HCT116 (cell line): ENCODE measurements around the gene UBR3. TPM values are rescaled to one million over a fixed set of nuclear protein-coding genes. Genes with fewer than 3 reads are reported as not detected.

Experiments used
- ATAC-seq: fragments of 200-7000 bp; cut with Tn5 transposase; 2 replicates; pipeline ENCODE4 v1.9.1; 2020; ENCODE audit warnings: mild to moderate bottlenecking, moderate library complexity
- BruUV-seq: library from RNA; stranded (reverse); fragments of 400-500 nt; replicated peaks from 2 replicates; lab custom pipeline; 2021; lab: Mats Ljungman, UMichigan
- CTCF ChIA-PET: fragments of 300-600 bp; sonication (Branson Sonifier 250); formaldehyde crosslinking; loops from one replicate; lab custom pipeline; 2021; ENCODE audit warnings: antibody characterized with exemption; lab: Charles Lee
- POLR2A ChIA-PET: fragments of 300-600, 350-600 bp; sonication (Branson Sonifier 250); formaldehyde crosslinking; loops from one replicate; lab custom pipeline; 2021; ENCODE audit warnings: antibody characterized with exemption; lab: Charles Lee
- RAD21 ChIA-PET, 2 experiments: fragments of 300-600 bp; sonication (Branson Sonifier 250); formaldehyde crosslinking; loops; one replicate each; lab custom pipeline; 2023; ENCODE audit warnings: low total read pairs in 2 of 2; ENCODE audit not compliant: uncharacterized antibody in 2 of 2, unreplicated experiment in 2 of 2, low non-redundant PET in 1 of 2; lab: Charles Lee
- DNase-seq: peaks from one replicate; pipeline ENCODE4 v3.0.0-alpha.2; 2010; ENCODE audit warnings: low read depth, low spot score
- H2AFZ ChIP-seq: fragments of 200-600 bp; shearing (Covaris generic), sonication (generic); 2 replicates; pipeline ENCODE4 v1.6.1; 2017; ENCODE audit warnings: low read depth, mixed run types, mixed read lengths, antibody characterized with exemption, low read length; ENCODE audit not compliant: poor library complexity, severe bottlenecking
- H3K27ac ChIP-seq: 2 replicates; pipeline ENCODE4 v1.5.1; 2012; ENCODE audit warnings: low read depth, low read length
- H3K27me3 ChIP-seq: fragments of 200-600 bp; sonication (generic); 2 replicates; pipeline ENCODE4 v1.6.1; 2016; ENCODE audit warnings: mixed run types, low read length, mixed read lengths; ENCODE audit not compliant: insufficient read depth
- H3K36me3 ChIP-seq, 2 experiments: fragments of 200-500 bp in 1 of 2; fragments of 200-600 bp in 1 of 2; sonication (Bioruptor generic) in 1 of 2; sonication (generic) in 1 of 2; 2 replicates each; pipeline versions ENCODE4 v1.5.1 to v1.6.1; 2014 to 2016; ENCODE audit warnings: low read length in 2 of 2, inconsistent platforms in 1 of 2, mixed read lengths in 1 of 2, mixed run types in 1 of 2; ENCODE audit not compliant: insufficient read depth in 2 of 2, control insufficient read depth in 1 of 2
- H3K4me1 ChIP-seq, 2 experiments: fragments of 200-600 bp in 1 of 2; sonication (generic) in 1 of 2; 2 replicates each; pipeline versions ENCODE4 v1.5.1 to v1.6.1; 2012 to 2017; ENCODE audit warnings: low read length in 2 of 2, inconsistent platforms in 1 of 2, mild to moderate bottlenecking in 1 of 2, mixed read lengths in 1 of 2, mixed run types in 1 of 2, moderate library complexity in 1 of 2; ENCODE audit not compliant: insufficient read depth in 2 of 2, control insufficient read depth in 1 of 2
- H3K4me2 ChIP-seq: fragments of 200-600 bp; sonication (generic); 2 replicates; pipeline ENCODE4 v1.6.1; 2017; ENCODE audit warnings: mixed run types, low read length, mixed read lengths
- H3K4me3 ChIP-seq, 2 experiments: fragments of 200-600 bp in 1 of 2; sonication (generic) in 1 of 2; replicated peaks in 1 of 2; 2 replicates each; pipeline ENCODE4 v1.5.1; 2011 to 2016; ENCODE audit warnings: low read length in 2 of 2, control low read depth in 1 of 2, low read depth in 1 of 2, mild to moderate bottlenecking in 1 of 2, mixed read lengths in 1 of 2, mixed run types in 1 of 2
- H3K79me2 ChIP-seq: fragments of 200-600 bp; sonication (generic); 2 replicates; pipeline ENCODE4 v1.6.1; 2017; ENCODE audit warnings: mild to moderate bottlenecking, mixed run types, low read length, moderate library complexity, mixed read lengths; ENCODE audit not compliant: insufficient read depth
- H3K9ac ChIP-seq: fragments of 200-600 bp; sonication (generic); 2 replicates; pipeline ENCODE4 v1.6.1; 2016; ENCODE audit warnings: low read length, mixed read lengths
- H3K9me2 ChIP-seq: fragments of 200-600 bp; sonication (generic), shearing (Covaris generic); 2 replicates; pipeline ENCODE4 v1.6.1; 2017; ENCODE audit warnings: mixed run types, mild to moderate bottlenecking, moderate library complexity; ENCODE audit not compliant: insufficient read depth
- H3K9me3 ChIP-seq, 2 experiments: fragments of 200-500 bp in 1 of 2; fragments of 200-600 bp in 1 of 2; sonication (Bioruptor generic) in 1 of 2; sonication (generic) in 1 of 2; 2 replicates each; pipeline ENCODE4 v1.6.1; 2014 to 2017; ENCODE audit warnings: low read length in 2 of 2, mixed read lengths in 2 of 2, inconsistent platforms in 1 of 2, low read depth in 1 of 2, mild to moderate bottlenecking in 1 of 2, mixed run types in 1 of 2, moderate library complexity in 1 of 2; ENCODE audit not compliant: control insufficient read depth in 1 of 2, insufficient read depth in 1 of 2
- H4K20me1 ChIP-seq: fragments of 200-600 bp; sonication (generic), shearing (Covaris generic); 2 replicates; pipeline ENCODE4 v1.6.1; 2017; ENCODE audit warnings: mixed run types, mild to moderate bottlenecking, moderate library complexity; ENCODE audit not compliant: insufficient read depth
- CBX3 ChIP-seq: IDR thresholded peaks from 2 replicates; pipeline ENCODE4 v1.6.1; 2012; ENCODE audit warnings: low read depth
- CEBPB ChIP-seq: IDR thresholded peaks from 2 replicates; pipeline ENCODE4 v1.6.1; 2012; ENCODE audit warnings: low read depth
- EGR1 ChIP-seq: IDR thresholded peaks from 2 replicates; pipeline ENCODE4 v1.6.1; 2012; ENCODE audit warnings: low read depth
- ELF1 ChIP-seq: IDR thresholded peaks from 2 replicates; pipeline ENCODE4 v1.6.1; 2012; ENCODE audit warnings: low read depth, borderline replicate concordance
- EZH2phosphoT487 ChIP-seq: fragments of 200-600 bp; IDR thresholded peaks from 2 replicates; pipeline ENCODE4 v1.6.1; 2018; ENCODE audit warnings: antibody characterized with exemption, borderline replicate concordance
- FOSL1 ChIP-seq: IDR thresholded peaks from 2 replicates; pipeline ENCODE4 v1.6.1; 2012; ENCODE audit warnings: low read depth
- POLR2AphosphoS5 ChIP-seq: IDR thresholded peaks from 2 replicates; pipeline ENCODE4 v1.6.1; 2011; ENCODE audit warnings: mild to moderate bottlenecking, low read depth, low read length, moderate library complexity
- SIN3A ChIP-seq: IDR thresholded peaks from 2 replicates; pipeline ENCODE4 v1.6.1; 2012; ENCODE audit warnings: low read depth
- SRF ChIP-seq: IDR thresholded peaks from 2 replicates; pipeline ENCODE4 v1.6.1; 2012; ENCODE audit warnings: low read depth
- TCF7L2 ChIP-seq: IDR thresholded peaks from 2 replicates; pipeline ENCODE4 v1.7.0; 2011; ENCODE audit warnings: borderline replicate concordance, inconsistent platforms; ENCODE audit not compliant: insufficient read depth, insufficient read length; ENCODE audit errors: extremely low read depth
- YY1 ChIP-seq: IDR thresholded peaks from 2 replicates; pipeline ENCODE4 v1.6.1; 2011; ENCODE audit warnings: low read length, low read depth, moderate library complexity, mild to moderate bottlenecking; ENCODE audit not compliant: insufficient replicate concordance; ENCODE audit errors: extremely low read depth
- ZFX ChIP-seq: fragments of 450-650 bp; IDR thresholded peaks from 2 replicates; pipeline ENCODE4 v1.6.1; 2017
- intact Hi-C: fragments of 100-400 bp; cut with micrococcal nuclease; formaldehyde crosslinking; loops from 2 replicates; pipeline ENCODE4 v1.10.0; 2022
- total RNA-seq: library from RNA; stranded (reverse); gene quantifications from one replicate; pipeline ENCODE4 v1.2.1, GENCODE V29; 2021; ENCODE audit not compliant: unreplicated experiment
- TF ChIP-seq, protein P1 (sequence below): IDR thresholded peaks from 2 replicates; pipeline ENCODE4 v1.6.1; 2011; ENCODE audit warnings: mild to moderate bottlenecking, low read length, moderate library complexity; ENCODE audit not compliant: insufficient replicate concordance; ENCODE audit errors: extremely low read depth

Gene UBR3
- total RNA-seq, 1 experiment from 2014 or later = 29.5 TPM

DNA sequence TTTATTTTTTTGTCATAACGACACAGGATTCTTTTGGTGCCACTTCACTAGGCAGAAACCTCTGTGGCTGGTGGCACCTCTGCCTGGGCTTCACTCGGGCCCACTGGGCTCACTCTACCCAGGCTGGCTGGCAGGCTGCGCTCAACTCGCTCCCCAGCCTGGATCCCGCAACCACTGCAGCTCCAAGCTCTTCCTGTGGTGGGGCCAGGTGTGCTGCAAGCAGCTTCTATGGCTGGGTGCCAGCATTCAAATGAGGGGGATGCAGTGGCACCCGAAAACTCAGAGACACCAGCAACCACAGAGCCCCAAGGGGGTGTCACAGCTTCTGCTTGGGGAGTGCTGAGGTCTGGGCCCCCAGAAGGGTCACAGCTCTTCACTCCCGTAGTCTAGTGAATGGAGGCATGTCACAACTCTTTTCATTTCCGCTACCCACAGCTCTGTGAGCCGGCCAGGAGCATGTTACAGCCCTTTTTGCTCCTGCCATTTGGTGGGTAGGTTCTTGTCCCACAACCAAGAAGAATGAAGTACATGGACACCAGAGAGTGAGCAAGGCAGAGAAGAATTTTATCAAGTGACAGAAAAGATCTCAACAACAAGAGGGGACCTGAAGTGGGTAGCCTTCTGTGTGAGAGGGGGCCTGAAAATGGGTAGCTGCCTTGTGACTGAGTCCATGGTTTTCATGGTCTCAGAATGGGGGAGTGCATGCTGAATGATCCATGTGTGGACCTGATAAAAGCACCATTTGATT, 170.1 kb downstream of the UBR3 start:
- Histone ChIP-seq H2AFZ (no peak overlapping the region), H3K36me3 (0 out of 4 replicates have a peak, but pooled peaks cover 0 to 7% of the 10 kb centered on the region in 2 experiments), H3K4me3 (no peak overlapping the region), H3K4me1 (no peaks in the 10 kb centered on the region), H3K4me2 (no peak overlapping the region), H3K9me3 (no peaks in the 10 kb centered on the region), H3K27me3 (no peaks in the 10 kb centered on the region), H3K27ac (no peak overlapping the region), H3K9ac (no peak overlapping the region), H3K79me2 (no peaks in the 10 kb centered on the region), H4K20me1 (no peaks in the 10 kb centered on the region), H3K9me2 (no peaks in the 10 kb centered on the region)
- ChIA-PET RAD21 (no interaction called here), POLR2A (no interaction called here), CTCF (no interaction called here)
- no peak for DNase-seq
- intact Hi-C loops = no loop called here
- BruUV-seq = no TSS peak
- TF ChIP-seq EZH2phosphoT487 (no peak), YY1 (no peak), CBX3 (no peak), ELF1 (no peak), FOSL1 (no peak), TCF7L2 (no peak), CEBPB (no peak), ZFX (no peak), SIN3A (no peak), EGR1 (no peak), POLR2AphosphoS5 (no peak), SRF (no peak)
- TF ChIP-seq, protein P1, sequence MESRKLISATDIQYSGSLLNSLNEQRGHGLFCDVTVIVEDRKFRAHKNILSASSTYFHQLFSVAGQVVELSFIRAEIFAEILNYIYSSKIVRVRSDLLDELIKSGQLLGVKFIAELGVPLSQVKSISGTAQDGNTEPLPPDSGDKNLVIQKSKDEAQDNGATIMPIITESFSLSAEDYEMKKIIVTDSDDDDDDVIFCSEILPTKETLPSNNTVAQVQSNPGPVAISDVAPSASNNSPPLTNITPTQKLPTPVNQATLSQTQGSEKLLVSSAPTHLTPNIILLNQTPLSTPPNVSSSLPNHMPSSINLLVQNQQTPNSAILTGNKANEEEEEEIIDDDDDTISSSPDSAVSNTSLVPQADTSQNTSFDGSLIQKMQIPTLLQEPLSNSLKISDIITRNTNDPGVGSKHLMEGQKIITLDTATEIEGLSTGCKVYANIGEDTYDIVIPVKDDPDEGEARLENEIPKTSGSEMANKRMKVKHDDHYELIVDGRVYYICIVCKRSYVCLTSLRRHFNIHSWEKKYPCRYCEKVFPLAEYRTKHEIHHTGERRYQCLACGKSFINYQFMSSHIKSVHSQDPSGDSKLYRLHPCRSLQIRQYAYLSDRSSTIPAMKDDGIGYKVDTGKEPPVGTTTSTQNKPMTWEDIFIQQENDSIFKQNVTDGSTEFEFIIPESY = no peak
- no peak for ATAC-seq
